Endothelial cell of umbilical vein (primary cell): ENCODE data around the gene KIF3B. TPM values are rescaled to one million over a fixed set of nuclear protein-coding genes. Genes with fewer than 3 reads are reported as not detected.

Source experiments
- BruUV-seq: library from RNA; stranded (reverse); fragments of 400-500 nt; replicated peaks from 2 replicates; lab custom pipeline; 2021; lab: Mats Ljungman, UMichigan
- CTCF ChIA-PET: fragments of 300-600, 350-600 bp; sonication (Branson Sonifier 250); formaldehyde crosslinking; loops from one replicate; lab custom pipeline; 2021; ENCODE audit warnings: antibody characterized with exemption, inconsistent platforms; lab: Charles Lee
- POLR2A ChIA-PET: fragments of 300-600, 350-600 bp; sonication (Branson Sonifier 250); formaldehyde crosslinking; loops from one replicate; lab custom pipeline; 2021; ENCODE audit warnings: antibody characterized with exemption, inconsistent platforms; lab: Charles Lee
- DNase-seq: peaks from one replicate; pipeline ENCODE4 v3.0.0-alpha.2; 2011; ENCODE audit warnings: low read depth, low spot score
- FAIRE-seq: peaks from 2 replicates; lab custom pipeline; 2011; peaks lifted over from hg19 to GRCh38; lab: Jason Lieb, UNC
- H2AFZ ChIP-seq: 2 replicates; pipeline ENCODE4 v1.6.0; 2012; ENCODE audit warnings: low read depth, low read length, control low read depth, inconsistent platforms
- H3K27ac ChIP-seq: 2 replicates; pipeline ENCODE4 v1.5.1; 2011; ENCODE audit warnings: low read depth, mild to moderate bottlenecking, control low read depth, low read length, moderate library complexity; ENCODE audit not compliant: insufficient read depth
- H3K27me3 ChIP-seq, 2 experiments: 2 replicates each; pipeline versions ENCODE4 v1.6.0 to v1.6.1; 2011; ENCODE audit warnings: low read length in 2 of 2, mixed read lengths in 1 of 2; ENCODE audit not compliant: control insufficient read depth in 2 of 2, insufficient read depth in 2 of 2
- H3K36me3 ChIP-seq, 2 experiments: 2 replicates in 1 of 2; 3 replicates in 1 of 2; pipeline ENCODE4 v1.5.1; 2011; ENCODE audit warnings: low read length in 2 of 2, mild to moderate bottlenecking in 1 of 2, moderate library complexity in 1 of 2; ENCODE audit not compliant: control insufficient read depth in 2 of 2, insufficient read depth in 2 of 2; ENCODE audit errors: extremely low read depth in 1 of 2
- H3K4me1 ChIP-seq: 3 replicates; pipeline ENCODE4 v1.5.1; 2011; ENCODE audit warnings: mild to moderate bottlenecking, low read length; ENCODE audit not compliant: control insufficient read depth, insufficient read depth; ENCODE audit errors: extremely low read depth
- H3K4me2 ChIP-seq: 2 replicates; pipeline ENCODE4 v1.6.1; 2011; ENCODE audit warnings: low read length, control low read depth, mixed read lengths; ENCODE audit not compliant: insufficient read depth
- H3K4me3 ChIP-seq, 3 experiments: fragments of 200-600 bp in 1 of 3; sonication (generic), shearing (Covaris generic) in 1 of 3; replicated peaks in 1 of 3; 2 replicates each; pipeline ENCODE4 v1.5.1; 2011 to 2016; ENCODE audit warnings: control low read depth in 3 of 3, low read length in 3 of 3, mild to moderate bottlenecking in 2 of 3, inconsistent platforms in 1 of 3, low read depth in 1 of 3, moderate library complexity in 1 of 3; ENCODE audit not compliant: insufficient read depth in 1 of 3
- H3K79me2 ChIP-seq: 2 replicates; pipeline ENCODE4 v1.6.0; 2012; ENCODE audit warnings: low read length, inconsistent platforms; ENCODE audit not compliant: control insufficient read depth, insufficient read depth
- H3K9ac ChIP-seq: replicated peaks from 2 replicates; pipeline ENCODE3; 2011; ENCODE audit warnings: low read length, control low read depth; ENCODE audit not compliant: insufficient read depth; ENCODE audit errors: extremely low read depth
- H3K9me1 ChIP-seq: replicated peaks from 3 replicates; pipeline ENCODE4 v1.6.0; 2011; ENCODE audit warnings: mild to moderate bottlenecking, low read length; ENCODE audit not compliant: control insufficient read depth, insufficient read depth; ENCODE audit errors: extremely low read depth
- H3K9me3 ChIP-seq: replicated peaks from 2 replicates; pipeline ENCODE4 v1.5.1; 2012; ENCODE audit warnings: low read length, inconsistent platforms; ENCODE audit not compliant: control insufficient read depth, insufficient read depth
- H4K20me1 ChIP-seq: replicated peaks from 2 replicates; pipeline ENCODE3; 2011; ENCODE audit warnings: mild to moderate bottlenecking, low read length; ENCODE audit not compliant: control insufficient read depth, insufficient read depth; ENCODE audit errors: extremely low read depth
- EZH2 ChIP-seq: IDR thresholded peaks from 2 replicates; pipeline ENCODE4 v1.6.1; 2012; ENCODE audit warnings: borderline replicate concordance, low read depth, mild to moderate bottlenecking, moderate library complexity, low read length, inconsistent platforms; ENCODE audit not compliant: severe bottlenecking
- FOS ChIP-seq: IDR thresholded peaks from 2 replicates; pipeline ENCODE4 v1.6.1; 2011; ENCODE audit warnings: mild to moderate bottlenecking, low read length, moderate library complexity, borderline replicate concordance; ENCODE audit not compliant: insufficient read depth
- JUN ChIP-seq: IDR thresholded peaks from 2 replicates; pipeline ENCODE4 v1.6.1; 2011; ENCODE audit warnings: borderline replicate concordance, low read depth; ENCODE audit not compliant: insufficient read length, insufficient read depth
- MAX ChIP-seq: IDR thresholded peaks from 2 replicates; pipeline ENCODE4 v1.6.1; 2011; ENCODE audit not compliant: insufficient read depth, insufficient read length
- POLR2A ChIP-seq: IDR thresholded peaks from 2 replicates; pipeline ENCODE4 v1.6.1; 2012; ENCODE audit warnings: low read depth, mild to moderate bottlenecking, control low read depth, low read length
- dilution Hi-C: fragments of 300-500 bp; cut with MboI; formaldehyde crosslinking; loops from one replicate; pipeline ENCODE4 v1.15.0; 2019; ENCODE audit warnings: low sequenced_read_pairs; ENCODE audit not compliant: extremely low pct_ligation_motif_present
- intact Hi-C: fragments of 100-400 bp; cut with micrococcal nuclease; formaldehyde crosslinking; loops from one replicate; pipeline ENCODE4 v1.10.0; 2022
- polyA plus RNA-seq, 4 experiments: library from polyadenylated mRNA; depleted of rRNA in 3 of 4; stranded (reverse) in 3 of 4; unstranded in 1 of 4; fragments of >200 nt; gene quantifications; 2 replicates each; pipeline versions ENCODE4 v1.2.1 to v1.2.3, GENCODE V29; 2011 to 2012; ENCODE audit warnings: missing spikeins in 1 of 4
- total RNA-seq: library from RNA; stranded (reverse); gene quantifications from 2 replicates; pipeline ENCODE4 v1.2.3, GENCODE V29; 2021

KIF3B gene
- total and polyA plus RNA-seq, 2 donors (not counting 3 experiments of a cell fraction or from before 2014, with no cell fraction given), result 14.5 to 25.1 TPM

GRCh38 chr20:32333988-32334885, 56.8 kb downstream of the KIF3B start:
- dilution Hi-C loops (no loop called here), intact Hi-C loops (loop anchor here (1.0 to 5.0 kb wide), 3 partner anchors 8 to 108 kb away; partner anchors contain the start of gene KIF3B)
- Histone ChIP-seq H3K36me3 (peaks cover 0 to 10% of the 10 kb centered on the region in 2 experiments), H3K4me2 (peak overlapping the region; percentile 66), H4K20me1 (no peaks in the 10 kb centered on the region), H3K27ac (peak overlapping the region; percentile 85), H3K9me1 (no peaks in the 10 kb centered on the region), H3K27me3 (no peaks in the 10 kb centered on the region), H2AFZ (peak overlapping the region; percentile 75), H3K4me1 (peaks cover 29% of the 10 kb centered on the region), H3K79me2 (no peaks in the 10 kb centered on the region), H3K4me3 (no peak overlapping the region), H3K9me3 (no peaks in the 10 kb centered on the region), H3K9ac (peak overlapping the region; percentile 60)
- no peak for TF ChIP-seq POLR2A
- no peak for TF ChIP-seq JUN
- TF ChIP-seq MAX, result peak; percentile 11
- TF ChIP-seq EZH2, result no peak
- peak; percentile 9 for TF ChIP-seq FOS
- TSS peak; percentile 19 for BruUV-seq
- FAIRE-seq (peak; percentile 97), DNase-seq (peak; percentile 91)
- ChIA-PET CTCF (no interaction called here), POLR2A (no interaction called here)
